Measurements from ENCODE around the gene PLSCR2.

DNA sequence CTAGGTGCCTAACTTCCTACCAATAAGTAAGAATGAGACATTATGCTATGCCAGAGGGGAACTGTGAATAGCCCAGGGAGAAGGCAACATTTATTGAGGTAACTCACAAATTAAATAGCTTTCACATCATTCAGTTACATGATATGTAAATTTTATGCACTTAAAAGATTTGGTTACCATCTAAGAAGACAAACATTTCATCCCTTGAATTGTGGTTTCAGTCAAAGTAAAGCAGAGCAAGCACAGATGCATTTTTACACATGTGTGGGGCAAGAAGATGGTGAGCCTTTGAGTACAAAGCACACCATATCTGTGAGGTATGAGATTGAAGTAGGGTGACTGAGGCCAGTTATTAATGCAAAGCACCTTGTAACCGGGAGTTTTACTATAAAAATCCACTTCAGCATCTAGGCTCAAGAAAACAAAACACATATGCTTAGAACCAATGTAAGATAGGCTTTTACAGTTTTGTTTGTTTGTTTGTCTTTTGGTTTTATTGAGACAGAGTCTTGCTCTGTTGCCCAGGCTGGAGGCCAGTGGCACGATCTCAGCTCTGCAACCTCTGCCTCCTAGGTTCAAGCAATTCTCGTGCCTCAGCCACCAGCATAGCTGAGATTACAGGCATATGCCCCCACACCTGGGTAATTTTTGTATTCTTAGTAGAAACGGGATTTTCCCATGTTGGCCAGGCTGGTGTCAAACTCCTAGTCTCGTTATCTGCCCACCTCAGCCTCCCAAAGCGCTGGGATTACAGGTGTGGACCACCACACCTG, 3.5 kb downstream of the PLSCR2 start:
- no peak for TF ChIP-seq TAF1 (IDR thresholded peaks at IDR 0.05; ENCODE audit: low read depth)
- TF ChIP-seq EP300 (IDR thresholded peaks at IDR 0.05; ENCODE audit: borderline replicate concordance): no peak
- TF ChIP-seq, protein P1, sequence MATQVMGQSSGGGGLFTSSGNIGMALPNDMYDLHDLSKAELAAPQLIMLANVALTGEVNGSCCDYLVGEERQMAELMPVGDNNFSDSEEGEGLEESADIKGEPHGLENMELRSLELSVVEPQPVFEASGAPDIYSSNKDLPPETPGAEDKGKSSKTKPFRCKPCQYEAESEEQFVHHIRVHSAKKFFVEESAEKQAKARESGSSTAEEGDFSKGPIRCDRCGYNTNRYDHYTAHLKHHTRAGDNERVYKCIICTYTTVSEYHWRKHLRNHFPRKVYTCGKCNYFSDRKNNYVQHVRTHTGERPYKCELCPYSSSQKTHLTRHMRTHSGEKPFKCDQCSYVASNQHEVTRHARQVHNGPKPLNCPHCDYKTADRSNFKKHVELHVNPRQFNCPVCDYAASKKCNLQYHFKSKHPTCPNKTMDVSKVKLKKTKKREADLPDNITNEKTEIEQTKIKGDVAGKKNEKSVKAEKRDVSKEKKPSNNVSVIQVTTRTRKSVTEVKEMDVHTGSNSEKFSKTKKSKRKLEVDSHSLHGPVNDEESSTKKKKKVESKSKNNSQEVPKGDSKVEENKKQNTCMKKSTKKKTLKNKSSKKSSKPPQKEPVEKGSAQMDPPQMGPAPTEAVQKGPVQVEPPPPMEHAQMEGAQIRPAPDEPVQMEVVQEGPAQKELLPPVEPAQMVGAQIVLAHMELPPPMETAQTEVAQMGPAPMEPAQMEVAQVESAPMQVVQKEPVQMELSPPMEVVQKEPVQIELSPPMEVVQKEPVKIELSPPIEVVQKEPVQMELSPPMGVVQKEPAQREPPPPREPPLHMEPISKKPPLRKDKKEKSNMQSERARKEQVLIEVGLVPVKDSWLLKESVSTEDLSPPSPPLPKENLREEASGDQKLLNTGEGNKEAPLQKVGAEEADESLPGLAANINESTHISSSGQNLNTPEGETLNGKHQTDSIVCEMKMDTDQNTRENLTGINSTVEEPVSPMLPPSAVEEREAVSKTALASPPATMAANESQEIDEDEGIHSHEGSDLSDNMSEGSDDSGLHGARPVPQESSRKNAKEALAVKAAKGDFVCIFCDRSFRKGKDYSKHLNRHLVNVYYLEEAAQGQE (IDR thresholded peaks at IDR 0.05; ENCODE audit: low read depth): no peak
- no peak for TF ChIP-seq TEAD4 (IDR thresholded peaks at IDR 0.05)
- no peak for TF ChIP-seq CEBPB (IDR thresholded peaks at IDR 0.05)
- TF ChIP-seq RAD21 (IDR thresholded peaks at IDR 0.05; ENCODE audit: low read depth): no peak
